Stimulated activated CD4-positive, alpha-beta T cell treated with anti-CD3 and anti-CD28 coated beads, Interleukin-4, amount 100 ng/mL, for 4 hours (primary cell): ENCODE data around the gene TNFAIP6.

Experiments
- DNase-seq, 2 experiments: peaks; one replicate each; pipeline ENCODE4 v3.0.0-alpha.2; 2020

TNFAIP6 gene

GRCh38 chr2:151423760-151424159 lies 66.4 kb downstream of the TNFAIP6 start:
- DNase-seq, result no peak
